WTC11 (cell line): ENCODE data around the gene EXOSC5.

ENCODE experiments used
- CREM ChIP-seq: sonication (generic); formaldehyde crosslinking; IDR thresholded peaks from 2 replicates; pipeline ENCODE4 v1.8.1; 2022; ENCODE audit warnings: mild to moderate bottlenecking, missing genetic modification reagents, moderate library complexity
- CTCF ChIP-seq: fragments of 200-600 bp; IDR thresholded peaks from 2 replicates; pipeline ENCODE4 v1.8.0; 2022; ENCODE audit warnings: antibody characterized with exemption
- ELF4 ChIP-seq: sonication (generic); formaldehyde crosslinking; IDR thresholded peaks from 2 replicates; pipeline ENCODE4 v1.8.1; 2022; ENCODE audit warnings: low read depth, mild to moderate bottlenecking, moderate library complexity, missing genetic modification reagents
- EMX1 ChIP-seq: fragments of 250-450 bp; sonication (Bioruptor Pico); IDR thresholded peaks from 2 replicates; pipeline ENCODE4 v1.8.0; 2021; ENCODE audit warnings: mild to moderate bottlenecking
- FOXJ3 ChIP-seq: sonication (generic); formaldehyde crosslinking; IDR thresholded peaks from 2 replicates; pipeline ENCODE4 v1.9.0; 2021; ENCODE audit warnings: missing genetic modification reagents, mild to moderate bottlenecking, borderline replicate concordance
- HMGA2 ChIP-seq: fragments of 250-450 bp; sonication (Bioruptor Pico); IDR thresholded peaks from 2 replicates; pipeline ENCODE4 v1.4.0; 2021; ENCODE audit warnings: mild to moderate bottlenecking, moderate library complexity
- JUN ChIP-seq: sonication (generic); formaldehyde crosslinking; IDR thresholded peaks from 2 replicates; pipeline ENCODE4 v1.8.0; 2023; ENCODE audit warnings: mild to moderate bottlenecking, missing genetic modification reagents
- KAT7 ChIP-seq: sonication (generic); formaldehyde crosslinking; IDR thresholded peaks from 2 replicates; pipeline ENCODE4 v1.8.1; 2023; ENCODE audit warnings: missing genetic modification reagents, mild to moderate bottlenecking, borderline replicate concordance
- MLX ChIP-seq: sonication (generic); formaldehyde crosslinking; IDR thresholded peaks from 2 replicates; pipeline ENCODE4 v1.8.1; 2023; ENCODE audit warnings: mild to moderate bottlenecking, missing genetic modification reagents, moderate library complexity
- NFE2L1 ChIP-seq: sonication (generic); formaldehyde crosslinking; IDR thresholded peaks from 2 replicates; pipeline ENCODE4 v1.8.1; 2023; ENCODE audit warnings: missing genetic modification reagents
- SP1 ChIP-seq: sonication (generic); formaldehyde crosslinking; conservative IDR thresholded peaks from 2 replicates; pipeline ENCODE4 v1.8.1; 2022; ENCODE audit warnings: missing genetic modification reagents
- TCF7 ChIP-seq: sonication (generic); formaldehyde crosslinking; IDR thresholded peaks from 2 replicates; pipeline ENCODE4 v1.8.0; 2022; ENCODE audit warnings: mild to moderate bottlenecking, low read depth, missing genetic modification reagents, moderate library complexity
- ZNF416 ChIP-seq: fragments of 250-450 bp; sonication (Bioruptor Pico); IDR thresholded peaks from 2 replicates; pipeline ENCODE4 v1.9.0; 2021; ENCODE audit warnings: mild to moderate bottlenecking, inconsistent platforms

DNA sequence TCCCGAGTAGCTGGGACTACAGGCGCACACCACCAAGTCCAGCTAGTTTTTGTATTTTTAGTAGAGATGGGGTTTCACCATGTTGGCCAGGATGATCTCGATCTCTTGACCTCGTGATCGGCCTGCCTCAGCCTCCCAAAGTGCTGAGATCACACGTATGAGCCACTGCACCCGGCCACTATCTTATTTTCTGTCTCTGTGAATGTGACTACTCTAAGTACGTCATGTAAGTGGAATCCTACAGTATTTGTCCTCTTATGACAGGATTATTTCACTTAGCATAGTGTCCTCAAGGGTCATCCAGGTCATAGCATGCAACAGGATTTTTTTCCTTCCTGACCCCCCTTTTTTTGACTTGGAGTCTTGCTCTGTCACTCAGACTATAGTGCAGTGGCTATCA is 25.6 kb downstream of the EXOSC5 start:
- TF ChIP-seq JUN (CRISPR knock-in tag) (no peak), EMX1 (CRISPR knock-in tag) (no peak), CTCF (no peak), ZNF416 (CRISPR knock-in tag) (no peak), FOXJ3 (CRISPR knock-in tag) (no peak), TCF7 (CRISPR knock-in tag) (no peak), CREM (CRISPR knock-in tag) (no peak), MLX (CRISPR knock-in tag) (no peak), ELF4 (CRISPR knock-in tag) (no peak), NFE2L1 (CRISPR knock-in tag) (no peak), HMGA2 (no peak), KAT7 (no peak), SP1 (CRISPR knock-in tag) (no peak)
